Measurements from ENCODE around the gene NACA2.

The NACA2 gene

DNA sequence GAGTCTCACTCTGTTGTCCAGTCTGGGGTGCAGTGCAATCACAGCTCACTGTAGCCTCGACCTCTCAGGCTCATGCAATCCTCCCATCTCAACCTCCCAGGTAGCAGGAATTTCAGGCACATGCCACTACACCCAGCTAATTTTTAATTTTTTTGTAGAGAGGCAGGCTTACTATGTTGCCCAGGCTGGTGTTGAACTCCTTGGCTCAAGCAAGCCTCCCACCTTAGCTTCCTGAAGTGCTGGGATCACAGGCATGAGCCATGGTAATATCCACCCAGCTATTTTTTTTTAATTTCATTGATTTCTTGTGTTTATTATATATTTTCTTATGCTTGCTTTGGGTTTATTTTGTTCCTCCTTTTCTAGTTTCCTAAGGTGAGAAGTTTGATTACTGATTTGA lies 33.9 kb upstream of the NACA2 start:
- Histone ChIP-seq H3K27me3 (ENCODE audit: control insufficient read depth, insufficient read depth, low read length) (no peaks in the 10 kb centered on the region), H3K9me3 (ENCODE audit: control insufficient read depth, low read length) (no peaks in the 10 kb centered on the region), H3K4me3 (ENCODE audit: low read length) (no peak overlapping the region), H3K4me1 (ENCODE audit: control insufficient read depth, insufficient read depth, low read length) (no peaks in the 10 kb centered on the region), H3K9ac (ENCODE audit: low read length) (no peak overlapping the region), H3K36me3 (ENCODE audit: control insufficient read depth, insufficient read depth, low read length) (no peaks in the 10 kb centered on the region)

DNA sequence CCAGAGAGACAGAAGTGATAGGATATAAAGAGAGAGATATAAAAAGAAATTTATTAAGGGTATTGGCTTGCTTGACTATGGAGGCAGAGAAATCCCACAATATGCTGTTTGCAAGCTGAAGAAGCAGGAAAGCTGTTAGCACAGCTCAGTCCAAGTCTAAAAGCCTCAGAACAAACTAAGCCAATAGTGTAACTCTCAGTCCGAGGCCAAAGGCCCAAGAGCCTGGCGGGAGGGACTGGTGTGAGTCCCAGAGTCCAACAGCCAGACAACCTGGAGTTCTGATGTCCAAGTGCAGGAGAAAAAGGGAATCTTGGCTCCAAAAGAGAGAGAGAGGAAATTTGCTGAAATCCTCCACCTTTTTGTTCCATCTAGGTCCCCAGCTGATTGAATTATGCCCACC lies 30.3 kb upstream of the NACA2 start:
- no peak overlapping the region for H3K9ac ChIP-seq (ENCODE audit: low read length)
- no peaks in the 10 kb centered on the region for H3K36me3 ChIP-seq (ENCODE audit: control insufficient read depth, insufficient read depth, low read length)
- H3K9me3 ChIP-seq (ENCODE audit: control insufficient read depth, low read length), result no peaks in the 10 kb centered on the region
- H3K27me3 ChIP-seq (ENCODE audit: control insufficient read depth, insufficient read depth, low read length), result no peaks in the 10 kb centered on the region
- no peak overlapping the region for H3K4me3 ChIP-seq (ENCODE audit: low read length)
- H3K4me1 ChIP-seq (ENCODE audit: control insufficient read depth, insufficient read depth, low read length), result no peaks in the 10 kb centered on the region

DNA sequence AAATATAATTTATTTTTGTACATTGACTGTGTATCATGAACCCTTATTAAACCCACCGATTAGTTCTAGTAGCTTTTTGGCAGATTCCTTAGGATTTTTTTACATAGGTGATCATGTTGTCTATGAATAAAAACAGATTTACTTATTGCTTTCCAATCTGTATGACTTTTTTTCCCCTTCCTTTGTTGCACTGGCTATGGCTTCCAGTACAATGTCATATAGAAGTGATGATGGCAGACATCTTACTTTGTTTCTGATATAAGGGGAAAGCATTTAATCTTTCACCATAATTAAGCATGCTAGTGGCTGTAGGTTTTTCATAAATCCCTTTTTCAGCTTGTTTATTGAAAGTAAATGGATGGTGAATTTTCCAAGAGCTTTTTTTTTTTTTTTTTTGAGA lies 28.9 kb upstream of the NACA2 start:
- no peaks in the 10 kb centered on the region for H3K27me3 ChIP-seq (ENCODE audit: control insufficient read depth, insufficient read depth, low read length)
- no peaks in the 10 kb centered on the region for H3K36me3 ChIP-seq (ENCODE audit: control insufficient read depth, insufficient read depth, low read length)
- no peak overlapping the region for H3K4me3 ChIP-seq (ENCODE audit: low read length)
- H3K9me3 ChIP-seq (ENCODE audit: control insufficient read depth, low read length), result no peaks in the 10 kb centered on the region
- no peaks in the 10 kb centered on the region for H3K4me1 ChIP-seq (ENCODE audit: control insufficient read depth, insufficient read depth, low read length)
- no peak overlapping the region for H3K9ac ChIP-seq (ENCODE audit: low read length)

DNA sequence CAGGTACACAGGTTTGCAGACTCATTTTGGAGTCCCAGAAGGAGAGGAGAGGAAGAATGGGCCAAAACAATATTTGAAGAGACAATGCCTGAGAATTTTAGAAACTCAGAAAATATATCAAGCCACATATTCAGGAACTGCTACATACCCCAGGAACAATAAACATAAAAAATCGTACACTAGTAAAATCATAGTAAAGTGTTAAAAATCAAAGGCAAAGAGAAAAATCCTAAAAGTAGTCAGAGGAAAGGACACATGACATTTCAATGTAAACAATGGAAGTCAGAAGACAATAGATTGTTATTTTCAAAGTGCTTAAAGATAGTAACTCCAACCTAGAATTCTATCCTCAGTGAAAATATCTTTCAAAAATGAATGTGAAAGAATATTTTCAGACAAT lies 28.5 kb upstream of the NACA2 start:
- H3K36me3 ChIP-seq (ENCODE audit: control insufficient read depth, insufficient read depth, low read length), result no peaks in the 10 kb centered on the region
- no peaks in the 10 kb centered on the region for H3K4me1 ChIP-seq (ENCODE audit: control insufficient read depth, insufficient read depth, low read length)
- no peak overlapping the region for H3K9ac ChIP-seq (ENCODE audit: low read length)
- no peak overlapping the region for H3K4me3 ChIP-seq (ENCODE audit: low read length)
- H3K27me3 ChIP-seq (ENCODE audit: control insufficient read depth, insufficient read depth, low read length), result no peaks in the 10 kb centered on the region
- no peaks in the 10 kb centered on the region for H3K9me3 ChIP-seq (ENCODE audit: control insufficient read depth, low read length)

DNA sequence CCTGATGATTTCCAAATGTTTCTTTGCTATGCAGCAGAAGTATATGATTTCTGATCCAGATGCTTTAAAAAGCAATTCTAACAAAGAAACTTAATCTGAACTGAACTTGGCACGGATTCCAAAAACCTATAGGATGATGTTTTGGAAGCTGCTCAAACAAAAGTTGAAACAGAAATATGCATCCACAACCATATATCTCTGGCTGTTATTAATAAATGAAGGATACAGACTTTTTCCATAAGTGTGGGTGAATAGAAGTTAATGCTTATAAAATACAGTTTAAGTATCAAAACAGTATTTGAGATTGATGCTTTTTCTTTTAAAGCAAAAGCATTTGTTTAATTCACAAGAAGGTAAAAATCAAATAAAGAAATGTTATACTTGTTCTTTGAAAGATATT lies 27.9 kb upstream of the NACA2 start:
- Histone ChIP-seq H3K27me3 (ENCODE audit: control insufficient read depth, insufficient read depth, low read length) (no peaks in the 10 kb centered on the region), H3K9ac (ENCODE audit: low read length) (no peak overlapping the region), H3K4me3 (ENCODE audit: low read length) (no peak overlapping the region), H3K9me3 (ENCODE audit: control insufficient read depth, low read length) (no peaks in the 10 kb centered on the region), H3K36me3 (ENCODE audit: control insufficient read depth, insufficient read depth, low read length) (no peaks in the 10 kb centered on the region), H3K4me1 (ENCODE audit: control insufficient read depth, insufficient read depth, low read length) (no peaks in the 10 kb centered on the region)

DNA sequence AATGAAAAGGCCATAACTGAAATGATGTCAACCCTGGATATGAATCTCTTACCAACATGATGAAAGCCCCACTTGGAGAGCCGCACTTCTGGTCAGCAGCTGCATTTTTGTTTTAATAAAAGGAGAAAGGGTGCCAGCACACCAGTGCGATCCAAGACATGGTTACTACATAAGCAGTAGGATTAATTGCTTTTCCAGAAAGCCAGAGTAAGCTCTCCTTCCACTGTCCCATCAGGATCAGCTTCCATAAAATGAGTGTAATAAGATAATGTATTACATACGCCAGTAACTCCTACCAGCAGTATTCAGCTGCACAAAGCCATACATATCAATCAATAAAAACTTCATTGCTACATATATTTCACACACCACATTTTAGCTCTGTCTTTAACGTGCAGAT lies 26.3 kb upstream of the NACA2 start:
- H3K4me3 ChIP-seq (ENCODE audit: low read length), result no peak overlapping the region
- no peaks in the 10 kb centered on the region for H3K4me1 ChIP-seq (ENCODE audit: control insufficient read depth, insufficient read depth, low read length)
- H3K36me3 ChIP-seq (ENCODE audit: control insufficient read depth, insufficient read depth, low read length), result no peaks in the 10 kb centered on the region
- H3K9ac ChIP-seq (ENCODE audit: low read length), result no peak overlapping the region
- H3K9me3 ChIP-seq (ENCODE audit: control insufficient read depth, low read length), result no peaks in the 10 kb centered on the region
- H3K27me3 ChIP-seq (ENCODE audit: control insufficient read depth, insufficient read depth, low read length), result no peaks in the 10 kb centered on the region

DNA sequence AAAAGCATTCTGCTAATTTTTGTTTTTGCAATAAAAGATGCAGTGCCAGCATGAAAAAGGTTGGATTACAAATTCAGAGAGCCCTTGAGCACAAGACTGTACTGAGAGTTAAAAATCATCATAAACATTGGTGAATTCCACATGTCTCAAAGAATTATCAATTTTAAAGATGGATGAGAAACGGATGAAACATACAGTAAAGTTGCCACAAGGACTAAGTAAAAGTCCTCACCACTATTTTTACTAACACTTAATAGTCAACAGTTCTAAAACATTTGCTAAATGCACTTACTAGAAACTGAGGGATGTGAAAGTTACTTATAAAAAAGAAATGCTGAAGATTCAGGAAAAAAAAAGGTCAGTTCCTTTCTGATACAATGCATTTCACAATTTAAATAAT lies 25.8 kb upstream of the NACA2 start:
- no peaks in the 10 kb centered on the region for H3K27me3 ChIP-seq (ENCODE audit: control insufficient read depth, insufficient read depth, low read length)
- no peaks in the 10 kb centered on the region for H3K9me3 ChIP-seq (ENCODE audit: control insufficient read depth, low read length)
- H3K4me3 ChIP-seq (ENCODE audit: low read length), result no peak overlapping the region
- H3K4me1 ChIP-seq (ENCODE audit: control insufficient read depth, insufficient read depth, low read length), result no peaks in the 10 kb centered on the region
- no peaks in the 10 kb centered on the region for H3K36me3 ChIP-seq (ENCODE audit: control insufficient read depth, insufficient read depth, low read length)
- no peak overlapping the region for H3K9ac ChIP-seq (ENCODE audit: low read length)

DNA sequence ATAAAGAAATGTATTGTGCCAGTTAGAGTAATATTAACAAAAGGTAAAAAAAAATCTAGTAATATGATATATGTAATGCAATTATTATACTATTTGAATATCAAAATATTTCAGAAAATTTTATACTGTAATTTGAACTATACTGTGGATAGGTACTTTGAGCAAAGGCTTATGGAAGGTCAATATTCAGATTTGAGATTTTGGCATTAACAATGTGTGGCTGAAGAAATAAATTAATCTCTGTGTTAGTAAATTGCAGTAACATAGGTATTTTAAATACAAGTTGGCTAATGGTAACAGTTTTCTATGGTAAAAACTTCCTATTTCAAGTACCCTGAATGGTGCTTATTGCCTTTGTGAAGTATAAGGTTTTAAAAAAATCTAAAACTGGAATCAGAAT lies 23.2 kb upstream of the NACA2 start:
- Histone ChIP-seq H3K4me1 (ENCODE audit: control insufficient read depth, insufficient read depth, low read length) (no peaks in the 10 kb centered on the region), H3K36me3 (ENCODE audit: control insufficient read depth, insufficient read depth, low read length) (no peaks in the 10 kb centered on the region), H3K4me3 (ENCODE audit: low read length) (no peak overlapping the region), H3K9me3 (ENCODE audit: control insufficient read depth, low read length) (no peaks in the 10 kb centered on the region), H3K27me3 (ENCODE audit: control insufficient read depth, insufficient read depth, low read length) (no peaks in the 10 kb centered on the region), H3K9ac (ENCODE audit: low read length) (no peak overlapping the region)

DNA sequence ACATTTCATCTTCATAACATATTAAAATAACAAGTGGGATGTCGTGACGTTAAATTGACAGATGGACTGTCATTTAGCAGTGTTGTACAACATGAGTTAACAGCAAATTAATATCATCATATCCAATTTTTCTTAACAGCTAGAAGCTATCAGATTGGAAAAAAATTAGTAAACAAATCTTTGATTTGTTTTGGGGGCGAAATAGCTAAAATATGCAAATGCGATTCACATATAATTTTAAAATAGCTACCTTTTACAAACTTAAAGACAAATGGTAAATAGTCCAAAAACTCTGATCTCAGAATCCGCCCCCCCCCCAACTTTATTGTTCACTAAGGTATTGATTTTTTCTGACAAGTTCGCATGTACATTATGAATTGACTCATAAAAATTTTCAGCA lies 20.3 kb upstream of the NACA2 start:
- no peaks in the 10 kb centered on the region for H3K27me3 ChIP-seq (ENCODE audit: control insufficient read depth, insufficient read depth, low read length)
- H3K9ac ChIP-seq (ENCODE audit: low read length), result no peak overlapping the region
- H3K9me3 ChIP-seq (ENCODE audit: control insufficient read depth, low read length), result no peaks in the 10 kb centered on the region

DNA sequence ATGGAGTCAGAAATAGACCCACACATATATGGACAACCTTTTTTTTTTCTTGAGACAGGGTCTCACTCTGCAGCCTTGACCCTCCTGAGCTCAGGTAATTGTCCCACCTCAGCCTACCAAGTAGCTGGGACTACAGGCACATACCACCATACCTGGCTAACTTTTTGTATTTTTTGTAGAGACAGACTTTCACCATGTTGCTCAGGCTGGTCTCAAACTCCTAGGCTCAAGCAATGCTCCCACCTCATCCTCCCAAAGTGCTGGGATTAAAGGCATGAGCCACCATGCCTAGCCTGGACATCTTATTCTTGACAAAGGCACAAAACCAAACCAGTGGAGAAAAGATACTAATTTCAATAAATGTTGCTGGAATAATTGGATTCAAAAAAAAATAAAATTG lies 14.7 kb upstream of the NACA2 start:
- H3K4me3 ChIP-seq (ENCODE audit: low read length), result no peak overlapping the region
- no peak overlapping the region for H3K9ac ChIP-seq (ENCODE audit: low read length)
- no peaks in the 10 kb centered on the region for H3K36me3 ChIP-seq (ENCODE audit: control insufficient read depth, insufficient read depth, low read length)

More for the DNA sequence above, 20.3 kb upstream of the NACA2 start:
- Histone ChIP-seq H3K4me3 (ENCODE audit: low read length) (no peak overlapping the region), H3K36me3 (ENCODE audit: control insufficient read depth, insufficient read depth, low read length) (no peaks in the 10 kb centered on the region), H3K4me1 (ENCODE audit: control insufficient read depth, insufficient read depth, low read length) (no peaks in the 10 kb centered on the region)

DNA sequence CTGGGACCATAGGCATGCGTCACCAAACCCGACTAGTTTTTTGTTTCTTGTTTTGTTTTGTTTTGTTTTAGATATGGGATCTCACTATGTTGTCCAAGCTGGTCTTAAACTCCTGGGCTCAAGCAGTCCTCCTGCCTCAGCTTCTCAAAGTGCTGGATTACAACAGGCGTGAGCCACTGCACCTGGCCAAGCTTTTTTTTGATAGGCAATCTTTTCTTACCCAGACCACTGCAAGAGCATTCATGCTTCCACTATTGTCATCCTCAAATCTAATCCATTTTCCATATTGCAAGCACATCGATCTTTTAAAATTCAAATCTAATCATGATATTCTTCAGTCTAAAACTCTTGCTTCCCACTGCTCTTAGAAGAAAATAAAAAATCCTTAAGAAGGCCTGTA lies 10.3 kb upstream of the NACA2 start:
- H3K4me1 ChIP-seq (ENCODE audit: control insufficient read depth, insufficient read depth, low read length), result no peaks in the 10 kb centered on the region
- no peaks in the 10 kb centered on the region for H3K36me3 ChIP-seq (ENCODE audit: control insufficient read depth, insufficient read depth, low read length)
- no peak overlapping the region for H3K4me3 ChIP-seq (ENCODE audit: low read length)
- H3K9me3 ChIP-seq (ENCODE audit: control insufficient read depth, low read length), result no peaks in the 10 kb centered on the region
- H3K27me3 ChIP-seq (ENCODE audit: control insufficient read depth, insufficient read depth, low read length), result no peaks in the 10 kb centered on the region
- no peak overlapping the region for H3K9ac ChIP-seq (ENCODE audit: low read length)

More for the DNA sequence above, 14.7 kb upstream of the NACA2 start:
- Histone ChIP-seq H3K4me1 (ENCODE audit: control insufficient read depth, insufficient read depth, low read length) (no peaks in the 10 kb centered on the region), H3K27me3 (ENCODE audit: control insufficient read depth, insufficient read depth, low read length) (no peaks in the 10 kb centered on the region), H3K9me3 (ENCODE audit: control insufficient read depth, low read length) (no peaks in the 10 kb centered on the region)

DNA sequence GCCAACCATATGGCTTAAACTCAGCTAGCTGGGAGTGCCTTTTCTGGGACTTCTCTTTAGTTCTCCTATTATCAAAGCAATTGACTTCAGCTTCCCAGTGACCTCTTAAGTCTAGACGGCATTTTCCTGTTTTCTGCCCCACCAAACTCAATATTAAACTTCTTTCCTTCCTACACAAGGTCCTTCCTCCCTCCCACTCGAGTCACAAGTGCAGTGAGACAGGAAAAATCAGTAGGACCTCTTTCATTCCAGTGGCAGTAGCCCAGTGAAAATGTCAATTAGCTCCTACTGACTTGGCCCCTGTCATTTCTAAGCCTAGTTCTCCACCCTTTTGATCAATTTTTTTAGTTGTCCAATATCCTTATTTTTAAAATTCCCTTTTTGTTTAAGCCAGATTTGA lies 9.6 kb upstream of the NACA2 start:
- H3K4me1 ChIP-seq (ENCODE audit: control insufficient read depth, insufficient read depth, low read length), result no peaks in the 10 kb centered on the region
- H3K27me3 ChIP-seq (ENCODE audit: control insufficient read depth, insufficient read depth, low read length), result no peaks in the 10 kb centered on the region
- no peaks in the 10 kb centered on the region for H3K36me3 ChIP-seq (ENCODE audit: control insufficient read depth, insufficient read depth, low read length)
- no peaks in the 10 kb centered on the region for H3K9me3 ChIP-seq (ENCODE audit: control insufficient read depth, low read length)
- no peak overlapping the region for H3K4me3 ChIP-seq (ENCODE audit: low read length)
- no peak overlapping the region for H3K9ac ChIP-seq (ENCODE audit: low read length)

DNA sequence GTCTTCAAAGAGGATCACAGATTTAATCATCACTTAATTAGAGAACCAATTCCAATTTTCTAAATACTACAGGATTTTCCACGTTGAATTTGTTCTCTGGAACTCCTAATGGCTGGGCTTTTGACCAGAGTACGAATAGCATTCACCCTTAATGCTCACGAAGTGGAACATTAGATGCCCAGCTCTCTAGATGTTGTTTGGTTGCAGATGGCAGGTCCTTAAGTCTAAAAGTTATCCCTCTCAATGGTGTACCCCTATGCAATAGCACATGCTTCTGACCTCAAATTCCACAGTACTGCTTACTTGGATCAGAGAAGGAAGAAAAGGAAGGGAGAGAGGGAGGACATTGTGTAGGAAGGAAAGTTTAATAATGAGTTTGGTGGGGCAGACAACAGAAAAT lies 8.6 kb upstream of the NACA2 start:
- Histone ChIP-seq H3K4me1 (ENCODE audit: control insufficient read depth, insufficient read depth, low read length) (no peaks in the 10 kb centered on the region), H3K36me3 (ENCODE audit: control insufficient read depth, insufficient read depth, low read length) (no peaks in the 10 kb centered on the region), H3K9ac (ENCODE audit: low read length) (no peak overlapping the region), H3K4me3 (ENCODE audit: low read length) (no peak overlapping the region), H3K9me3 (ENCODE audit: control insufficient read depth, low read length) (no peaks in the 10 kb centered on the region), H3K27me3 (ENCODE audit: control insufficient read depth, insufficient read depth, low read length) (no peaks in the 10 kb centered on the region)
